ENCODE data around the gene HLA-A. TPM values are rescaled to one million over a fixed set of nuclear protein-coding genes. Genes with fewer than 3 reads are reported as not detected.

HLA-A gene
- total and polyA plus RNA-seq, 3 experiments from 2014 or later, result 1,371 to 3,526 (median 1,390) TPM

DNA sequence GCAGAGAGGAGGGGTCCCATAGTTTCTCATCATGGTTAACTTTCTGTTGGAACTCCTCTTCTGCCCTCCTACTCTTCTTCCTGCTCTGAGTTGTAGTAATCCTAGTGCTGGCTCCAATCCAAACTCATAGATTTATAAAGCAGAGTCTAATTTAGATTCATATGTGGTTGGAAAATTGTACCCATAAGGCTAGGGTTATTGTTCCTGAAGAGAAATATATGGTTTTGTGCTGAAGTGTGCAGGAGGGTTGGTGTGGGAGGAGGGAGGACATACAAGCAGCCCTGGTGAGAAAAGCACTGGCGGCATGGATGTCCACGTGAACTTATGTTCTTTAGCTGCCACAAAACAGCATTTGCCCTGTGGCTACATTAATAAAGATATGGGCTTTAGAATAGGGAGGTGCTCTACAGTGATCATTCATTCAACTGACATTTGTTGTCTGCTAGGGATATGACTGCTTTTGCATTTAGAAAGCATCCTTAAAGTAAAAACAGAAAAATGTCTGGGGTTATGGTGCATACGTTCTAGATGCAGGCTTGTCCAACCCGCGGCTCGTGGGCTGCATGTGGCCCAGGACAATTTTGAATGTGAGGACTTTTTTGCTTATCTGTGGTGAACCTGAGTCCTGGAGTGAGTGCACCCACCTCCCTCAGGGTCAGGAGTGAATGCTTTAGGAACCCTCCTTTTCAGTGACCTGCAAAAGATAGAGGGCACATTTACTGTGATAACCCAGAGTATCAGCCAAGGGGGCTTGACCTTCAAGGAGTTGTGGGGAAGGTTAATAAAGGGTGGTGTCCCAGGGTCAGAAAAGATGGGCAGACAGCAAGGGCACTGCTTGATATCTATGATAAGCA is 4.1 kb downstream of the HLA-A start:
- peaks cover 43 to 84% (median 43%) of the 10 kb centered on the region in 3 donors for H3K36me3 Mint-ChIP-seq
- Histone ChIP-seq H3K4me3 (ENCODE audit: low read length) (peak overlapping the region; percentile 91), H3K9me3 (ENCODE audit: low read length) (no peaks in the 10 kb centered on the region), H3K27me3 (ENCODE audit: insufficient read depth, low read length, poor library complexity, severe bottlenecking) (no peaks in the 10 kb centered on the region), H3K27ac (ENCODE audit: low read depth, low read length) (no peak overlapping the region), H3K4me1 (ENCODE audit: insufficient read depth, low read length) (peaks cover 30% of the 10 kb centered on the region), H3K36me3 (ENCODE audit: insufficient read depth, low read length) (peaks cover 38% of the 10 kb centered on the region)
- H3K27me3 Mint-ChIP-seq, result peaks cover 0 to 16% of the 10 kb centered on the region in 2 donors
- peaks cover 64 to 75% (median 64%) of the 10 kb centered on the region in 3 donors for H3K4me1 Mint-ChIP-seq
- POLR2A ChIA-PET, result interaction anchor here (0.7 to 3.7 kb wide), 2 partner anchors 15 to 19 kb away, joined by 3 to 36 read pairs; no protein-coding TSS in a partner anchor
- peak in 1 of 5 donors; percentile 31 for DNase-seq
- peak overlapping the region; percentile 63 to 100 (median 98) for H3K27ac Mint-ChIP-seq
- peak overlapping the region; percentile 87 to 99 (median 97) for H3K4me3 Mint-ChIP-seq
- peaks cover 0 to 5% (median 0%) of the 10 kb centered on the region in 5 donors for H3K9me3 Mint-ChIP-seq
- CTCF ChIA-PET, result no interaction called here

DNA sequence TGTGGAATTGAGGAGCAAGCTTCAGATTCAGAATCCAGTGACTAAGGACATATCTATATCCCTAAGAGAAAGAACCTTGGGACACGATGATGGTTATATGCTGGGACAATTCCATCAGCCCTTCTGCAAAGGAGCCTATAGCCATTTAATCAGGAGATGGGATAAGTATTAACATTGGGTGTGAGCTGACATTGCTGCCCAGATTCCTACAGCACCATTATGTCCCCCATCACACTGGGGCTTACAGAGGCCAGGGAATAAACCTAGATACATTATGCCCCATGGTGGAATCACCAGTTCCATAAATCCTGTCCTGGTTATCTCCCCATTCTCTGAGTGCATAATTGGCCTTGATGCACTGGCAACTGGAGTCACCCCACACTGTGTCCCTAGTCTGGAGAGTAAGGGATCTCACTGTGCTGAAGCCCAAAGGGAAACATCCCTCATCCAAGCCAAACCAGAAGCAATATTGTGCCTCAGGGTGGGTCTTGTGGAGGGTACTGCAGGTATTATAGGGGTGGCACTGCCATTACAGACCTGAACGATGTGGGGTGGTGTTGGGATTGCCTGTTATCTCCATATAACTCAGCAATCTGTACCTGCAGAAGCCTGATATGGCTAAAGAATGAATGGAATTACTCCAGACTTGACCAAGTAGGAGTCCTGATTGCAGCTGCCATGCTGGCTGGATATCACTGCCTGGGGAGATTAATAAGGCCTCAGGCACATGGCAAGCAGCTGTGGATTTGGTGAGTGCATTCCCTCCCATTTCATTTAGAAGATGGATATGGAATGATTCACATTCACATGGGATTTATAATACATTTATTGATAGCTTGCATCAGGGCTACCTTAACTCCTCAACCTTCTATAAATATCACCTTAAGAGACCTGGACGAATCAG is 5.0 kb downstream of the HLA-A start:
- H3K4me3 Mint-ChIP-seq, result peak overlapping the region; percentile 87 to 99 (median 97)
- H3K9me3 ChIP-seq (ENCODE audit: low read length), result no peaks in the 10 kb centered on the region
- peaks cover 43 to 75% (median 43%) of the 10 kb centered on the region in 3 donors for H3K36me3 Mint-ChIP-seq
- CTCF ChIA-PET, result interaction anchor here (1.0 to 1.7 kb wide), 2 partner anchors 19 to 99 kb away, joined by 3 to 4 read pairs; no protein-coding TSS in a partner anchor
- H3K4me3 ChIP-seq (ENCODE audit: low read length), result no peak overlapping the region
- H3K36me3 ChIP-seq (ENCODE audit: insufficient read depth, low read length), result peaks cover 38% of the 10 kb centered on the region
- H3K27me3 Mint-ChIP-seq, result peaks cover 0 to 15% of the 10 kb centered on the region in 2 donors
- peaks cover 30% of the 10 kb centered on the region for H3K4me1 ChIP-seq (ENCODE audit: insufficient read depth, low read length)
- POLR2A ChIA-PET, result interaction anchor here (0.7 to 3.7 kb wide), 3 partner anchors 16 to 18 kb away, joined by 3 to 36 read pairs (median 13); no protein-coding TSS in a partner anchor
- H3K27me3 ChIP-seq (ENCODE audit: insufficient read depth, low read length, poor library complexity, severe bottlenecking), result no peaks in the 10 kb centered on the region
- peak overlapping the region in 7 of 8 donors; percentile 35 to 100 (median 92) for H3K27ac Mint-ChIP-seq
- H3K9me3 Mint-ChIP-seq, result peaks cover 0 to 4% (median 0%) of the 10 kb centered on the region in 5 donors
- no peak overlapping the region for H3K27ac ChIP-seq (ENCODE audit: low read depth, low read length)
- DNase-seq, result peak in 1 of 5 donors; percentile 28
- peaks cover 61 to 70% (median 62%) of the 10 kb centered on the region in 3 donors for H3K4me1 Mint-ChIP-seq

GRCh38 chr6:29948277-29948676 is 5.9 kb downstream of the HLA-A start:
- peaks cover 37% of the 10 kb centered on the region for H3K36me3 ChIP-seq (ENCODE audit: insufficient read depth, low read length)
- Mint-ChIP-seq H3K4me1 (peaks cover 61 to 73% (median 62%) of the 10 kb centered on the region in 3 donors), H3K4me3 (peak overlapping the region in 5 of 7 donors; percentile 5 to 94 (median 44)), H3K27me3 (peaks cover 0 to 8% of the 10 kb centered on the region in 2 donors), H3K9me3 (peaks cover 0 to 3% (median 0%) of the 10 kb centered on the region in 5 donors), H3K36me3 (peaks cover 41 to 68% (median 41%) of the 10 kb centered on the region in 3 donors), H3K27ac (peak overlapping the region in 7 of 8 donors; percentile 2 to 100 (median 48))
- H3K4me3 ChIP-seq (ENCODE audit: low read length), result no peak overlapping the region
- ChIA-PET POLR2A (interaction anchor here (0.9 to 1.9 kb wide), 4 partner anchors 10 to 17 kb away, joined by 3 to 13 read pairs (median 3); no protein-coding TSS in a partner anchor), CTCF (interaction anchor here (1.0 to 1.7 kb wide), 2 partner anchors 18 to 100 kb away, joined by 3 to 4 read pairs; no protein-coding TSS in a partner anchor)
- no peaks in the 10 kb centered on the region for H3K9me3 ChIP-seq (ENCODE audit: low read length)
- H3K4me1 ChIP-seq (ENCODE audit: insufficient read depth, low read length), result peaks cover 30% of the 10 kb centered on the region
- DNase-seq, result no peak
- no peaks in the 10 kb centered on the region for H3K27me3 ChIP-seq (ENCODE audit: insufficient read depth, low read length, poor library complexity, severe bottlenecking)
- H3K27ac ChIP-seq (ENCODE audit: low read depth, low read length), result no peak overlapping the region

GRCh38 chr6:29949934-29950333 is 7.6 kb downstream of the HLA-A start:
- CTCF ChIA-PET, result no interaction called here
- H3K4me3 Mint-ChIP-seq, result peak overlapping the region in 1 of 7 donors; percentile 42

GRCh38 chr6:29951882-29952281 is 9.6 kb downstream of the HLA-A start:
- H3K36me3 ChIP-seq (ENCODE audit: insufficient read depth, low read length), result peaks cover 10% of the 10 kb centered on the region
- Mint-ChIP-seq H3K4me3 (no peak overlapping the region), H3K4me1 (peaks cover 35 to 48% (median 37%) of the 10 kb centered on the region in 3 donors), H3K27me3 (peaks cover 0 to 2% of the 10 kb centered on the region in 2 donors), H3K9me3 (no peaks in the 10 kb centered on the region), H3K27ac (no peak overlapping the region), H3K36me3 (peaks cover 10 to 32% (median 11%) of the 10 kb centered on the region in 3 donors)
- H3K27me3 ChIP-seq (ENCODE audit: insufficient read depth, low read length, poor library complexity, severe bottlenecking), result no peaks in the 10 kb centered on the region
- H3K9me3 ChIP-seq (ENCODE audit: low read length), result no peaks in the 10 kb centered on the region
- CTCF ChIA-PET, result no interaction called here
- H3K4me3 ChIP-seq (ENCODE audit: low read length), result no peak overlapping the region
- POLR2A ChIA-PET, result no interaction called here
- no peak for DNase-seq
- peaks cover 7% of the 10 kb centered on the region for H3K4me1 ChIP-seq (ENCODE audit: insufficient read depth, low read length)
- H3K27ac ChIP-seq (ENCODE audit: low read depth, low read length), result no peak overlapping the region

More at GRCh38 chr6:29949934-29950333, 7.6 kb downstream of the HLA-A start:
- Histone ChIP-seq H3K4me3 (ENCODE audit: low read length) (no peak overlapping the region), H3K36me3 (ENCODE audit: insufficient read depth, low read length) (peaks cover 24% of the 10 kb centered on the region), H3K4me1 (ENCODE audit: insufficient read depth, low read length) (peaks cover 27% of the 10 kb centered on the region), H3K27ac (ENCODE audit: low read depth, low read length) (no peak overlapping the region), H3K9me3 (ENCODE audit: low read length) (no peaks in the 10 kb centered on the region), H3K27me3 (ENCODE audit: insufficient read depth, low read length, poor library complexity, severe bottlenecking) (no peaks in the 10 kb centered on the region)
- Mint-ChIP-seq H3K4me1 (peaks cover 54 to 68% (median 56%) of the 10 kb centered on the region in 3 donors), H3K27ac (peak overlapping the region in 4 of 8 donors; percentile 0 to 57 (median 51)), H3K9me3 (no peaks in the 10 kb centered on the region), H3K27me3 (peaks cover 0 to 4% of the 10 kb centered on the region in 2 donors), H3K36me3 (peaks cover 26 to 52% (median 28%) of the 10 kb centered on the region in 3 donors)
- DNase-seq, result no peak
- POLR2A ChIA-PET, result no interaction called here

DNA sequence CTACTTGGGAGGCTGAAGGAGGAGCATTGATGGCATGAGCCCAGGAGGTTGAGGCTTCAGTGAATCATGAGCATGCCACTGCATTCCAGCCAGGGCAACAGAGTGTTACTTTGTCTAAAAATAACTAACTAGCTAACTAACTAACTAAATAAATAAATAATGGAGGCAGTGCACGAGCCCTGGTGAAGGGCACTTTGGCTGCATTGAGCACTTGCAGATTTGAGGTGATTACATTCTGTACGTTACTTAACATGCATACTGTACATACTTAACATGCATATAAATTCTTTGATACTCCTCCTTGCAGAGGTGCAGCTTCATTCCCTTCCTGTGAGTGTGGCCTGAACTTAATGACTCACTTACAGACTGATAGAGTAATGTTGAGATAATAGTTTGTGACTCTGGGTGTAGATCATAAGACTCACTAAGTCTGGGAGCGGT is 10.7 kb downstream of the HLA-A start:
- Histone ChIP-seq H3K4me1 (ENCODE audit: insufficient read depth, low read length) (no peaks in the 10 kb centered on the region), H3K4me3 (ENCODE audit: low read length) (no peak overlapping the region), H3K36me3 (ENCODE audit: insufficient read depth, low read length) (no peaks in the 10 kb centered on the region), H3K9me3 (ENCODE audit: low read length) (no peaks in the 10 kb centered on the region), H3K27me3 (ENCODE audit: insufficient read depth, low read length, poor library complexity, severe bottlenecking) (no peaks in the 10 kb centered on the region), H3K27ac (ENCODE audit: low read depth, low read length) (no peak overlapping the region)
- Mint-ChIP-seq H3K9me3 (no peaks in the 10 kb centered on the region), H3K4me3 (no peak overlapping the region), H3K4me1 (peaks cover 24 to 37% (median 25%) of the 10 kb centered on the region in 3 donors), H3K27me3 (no peaks in the 10 kb centered on the region), H3K36me3 (peaks cover 6 to 21% (median 8%) of the 10 kb centered on the region in 3 donors), H3K27ac (peak overlapping the region in 1 of 8 donors; percentile 55)
- ChIA-PET CTCF (interaction anchor here (1.2 kb wide), 1 partner anchor 12 kb away, joined by 4 read pairs; no protein-coding TSS in a partner anchor), POLR2A (no interaction called here)
- DNase-seq, result no peak

DNA sequence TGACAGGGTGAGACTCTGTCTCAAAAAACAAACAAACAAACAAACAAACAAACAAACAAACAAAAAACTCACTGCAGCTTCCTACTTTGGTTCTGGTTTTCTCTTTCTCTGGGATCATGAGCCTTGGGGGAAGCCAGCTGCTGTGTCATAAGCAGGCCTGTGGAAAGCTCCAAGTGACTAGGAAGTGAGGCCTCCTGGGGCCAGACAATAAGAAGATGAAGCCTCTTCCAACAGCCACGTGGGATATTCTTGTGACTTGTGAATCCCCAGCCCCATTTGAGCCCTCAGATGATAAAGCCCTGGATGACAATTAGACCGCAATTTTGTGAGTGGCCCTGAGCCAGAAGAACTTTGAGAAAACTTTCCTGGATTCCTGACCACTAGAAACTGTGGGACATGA is 11.4 kb downstream of the HLA-A start:
- CTCF ChIA-PET, result interaction anchor here (1.2 kb wide), 1 partner anchor 11 kb away, joined by 4 read pairs; no protein-coding TSS in a partner anchor
- Mint-ChIP-seq H3K4me3 (no peak overlapping the region), H3K4me1 (peaks cover 17 to 30% (median 19%) of the 10 kb centered on the region in 3 donors), H3K36me3 (peaks cover 1 to 14% (median 5%) of the 10 kb centered on the region in 3 donors), H3K27me3 (no peaks in the 10 kb centered on the region), H3K9me3 (no peaks in the 10 kb centered on the region), H3K27ac (peak overlapping the region in 1 of 8 donors; percentile 17)
- H3K4me3 ChIP-seq (ENCODE audit: low read length), result no peak overlapping the region
- no peak overlapping the region for H3K27ac ChIP-seq (ENCODE audit: low read depth, low read length)
- POLR2A ChIA-PET, result no interaction called here
- no peaks in the 10 kb centered on the region for H3K9me3 ChIP-seq (ENCODE audit: low read length)
- no peaks in the 10 kb centered on the region for H3K27me3 ChIP-seq (ENCODE audit: insufficient read depth, low read length, poor library complexity, severe bottlenecking)
- no peaks in the 10 kb centered on the region for H3K4me1 ChIP-seq (ENCODE audit: insufficient read depth, low read length)
- no peak for DNase-seq
- H3K36me3 ChIP-seq (ENCODE audit: insufficient read depth, low read length), result no peaks in the 10 kb centered on the region

Measured in CD8-positive, alpha-beta memory T cell (primary cell).